Astrocyte (in vitro differentiated cells and primary cell): ENCODE data around the gene CCDC90B. TPM values are rescaled to one million over a fixed set of nuclear protein-coding genes. Genes with fewer than 3 reads are reported as not detected.
"Not testable (repeated sequence)": the region's sequence is repeated elsewhere in the genome, so short reads cannot be mapped to it uniquely, and the experiment has no call there.

Experiments used
- DNase-seq: peaks from one replicate; pipeline ENCODE4 v3.0.0-alpha.2; 2010; ENCODE audit warnings: low read depth
- FAIRE-seq: peaks from 2 replicates; lab custom pipeline; 2011; peaks lifted over from hg19 to GRCh38; lab: Jason Lieb, UNC
- H2AFZ ChIP-seq: 2 replicates; pipeline ENCODE4 v1.6.0; 2012; ENCODE audit warnings: low read depth, low read length, inconsistent platforms
- H3K27ac ChIP-seq: 2 replicates; pipeline ENCODE4 v1.5.1; 2011; ENCODE audit warnings: low read depth, low read length, inconsistent platforms
- H3K27me3 ChIP-seq: 2 replicates; pipeline ENCODE4 v1.6.0; 2011; ENCODE audit warnings: low read length, inconsistent platforms; ENCODE audit not compliant: insufficient read depth
- H3K36me3 ChIP-seq: 2 replicates; pipeline ENCODE4 v1.5.1; 2011; ENCODE audit warnings: low read length, inconsistent platforms; ENCODE audit not compliant: insufficient read depth
- H3K4me1 ChIP-seq: 2 replicates; pipeline ENCODE4 v1.5.1; 2011; ENCODE audit warnings: low read length, inconsistent platforms; ENCODE audit not compliant: insufficient read depth
- H3K4me2 ChIP-seq: 2 replicates; pipeline ENCODE4 v1.6.0; 2012; ENCODE audit warnings: low read length, inconsistent platforms
- H3K4me3 ChIP-seq: 2 replicates; pipeline ENCODE4 v1.5.1; 2011; ENCODE audit warnings: low read depth, mild to moderate bottlenecking, low read length, inconsistent platforms; ENCODE audit not compliant: insufficient read depth
- H3K79me2 ChIP-seq: 2 replicates; pipeline ENCODE4 v1.6.0; 2012; ENCODE audit warnings: mild to moderate bottlenecking, low read length, inconsistent platforms; ENCODE audit not compliant: insufficient read depth
- H3K9ac ChIP-seq: 2 replicates; pipeline ENCODE4 v1.6.0; 2012; ENCODE audit warnings: mild to moderate bottlenecking, low read length, inconsistent platforms
- H3K9me3 ChIP-seq: 2 replicates; pipeline ENCODE4 v1.5.1; 2012; ENCODE audit warnings: low read depth, mild to moderate bottlenecking, low read length, inconsistent platforms; ENCODE audit not compliant: insufficient read depth
- H4K20me1 ChIP-seq: 2 replicates; pipeline ENCODE4 v1.6.0; 2012; ENCODE audit warnings: low read length, inconsistent platforms; ENCODE audit not compliant: insufficient read depth
- H3K27ac Mint-ChIP-seq: one replicate; pipeline ENCODE4 v1.8.0; 2021; ENCODE audit warnings: mild to moderate bottlenecking, mixed read lengths; ENCODE audit not compliant: unreplicated experiment
- H3K27me3 Mint-ChIP-seq: one replicate; pipeline ENCODE4 v1.8.0; 2021; ENCODE audit warnings: low read depth, mixed read lengths; ENCODE audit not compliant: unreplicated experiment
- H3K36me3 Mint-ChIP-seq: one replicate; pipeline ENCODE4 v1.8.0; 2021; ENCODE audit warnings: low read depth, mixed read lengths; ENCODE audit not compliant: unreplicated experiment
- H3K4me1 Mint-ChIP-seq: one replicate; pipeline ENCODE4 v1.8.0; 2021; ENCODE audit warnings: low read depth, mixed read lengths; ENCODE audit not compliant: unreplicated experiment
- H3K4me3 Mint-ChIP-seq: one replicate; pipeline ENCODE4 v1.8.0; 2021; ENCODE audit warnings: mild to moderate bottlenecking, moderate library complexity, mixed read lengths; ENCODE audit not compliant: unreplicated experiment
- H3K9me3 Mint-ChIP-seq: one replicate; pipeline ENCODE4 v1.8.0; 2021; ENCODE audit warnings: mild to moderate bottlenecking, mixed read lengths; ENCODE audit not compliant: unreplicated experiment
- EZH2 ChIP-seq: IDR thresholded peaks from 2 replicates; pipeline ENCODE4 v1.6.1; 2012; ENCODE audit warnings: mild to moderate bottlenecking, low read length, inconsistent platforms; ENCODE audit not compliant: insufficient read depth
- total RNA-seq: library from RNA; stranded (reverse); gene quantifications from 2 replicates; pipeline ENCODE4 v1.2.1, GENCODE V29; 2021
- TF ChIP-seq, protein P1 (sequence below): IDR thresholded peaks from 2 replicates; pipeline ENCODE4 v1.5.1; 2011; ENCODE audit warnings: low read depth, mild to moderate bottlenecking, inconsistent platforms, low read length, moderate library complexity; ENCODE audit not compliant: insufficient read depth

CCDC90B gene
- total RNA-seq, 1 donor from 2014 or later = 67.5 TPM

DNA sequence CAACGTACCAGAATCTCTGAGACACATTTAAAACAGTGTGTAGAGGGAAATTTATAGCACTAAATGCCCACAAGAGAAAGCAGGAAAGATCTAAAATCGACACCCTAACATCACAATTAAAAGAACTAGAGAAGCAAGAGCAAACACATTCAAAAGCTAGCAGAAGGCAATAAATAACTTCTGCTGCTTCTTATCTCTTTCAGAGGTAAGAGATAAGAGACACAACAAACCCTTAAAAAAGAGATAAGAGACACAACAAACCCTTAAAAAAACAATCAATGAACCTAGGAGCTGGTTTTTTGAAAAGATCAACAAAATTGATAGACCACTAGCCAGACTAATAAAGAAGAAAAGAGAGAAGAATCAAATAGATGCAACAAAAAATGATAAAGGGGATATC lies 17.1 kb downstream of the CCDC90B start:
- H3K27me3 ChIP-seq, H3K27ac ChIP-seq, H3K27ac Mint-ChIP-seq, FAIRE-seq, H4K20me1 ChIP-seq, H3K27me3 Mint-ChIP-seq, H3K9me3 ChIP-seq, H3K9ac ChIP-seq, H3K4me1 ChIP-seq, H2AFZ ChIP-seq, H3K4me3 Mint-ChIP-seq, H3K79me2 ChIP-seq, DNase-seq, H3K4me2 ChIP-seq, H3K4me3 ChIP-seq: not testable (repeated sequence)
- H3K36me3 ChIP-seq = peaks cover 11% of the 10 kb centered on the region
- Mint-ChIP-seq H3K4me1 (peaks cover 36% of the 10 kb centered on the region), H3K9me3 (peaks cover 14% of the 10 kb centered on the region), H3K36me3 (peaks cover 31% of the 10 kb centered on the region)

DNA sequence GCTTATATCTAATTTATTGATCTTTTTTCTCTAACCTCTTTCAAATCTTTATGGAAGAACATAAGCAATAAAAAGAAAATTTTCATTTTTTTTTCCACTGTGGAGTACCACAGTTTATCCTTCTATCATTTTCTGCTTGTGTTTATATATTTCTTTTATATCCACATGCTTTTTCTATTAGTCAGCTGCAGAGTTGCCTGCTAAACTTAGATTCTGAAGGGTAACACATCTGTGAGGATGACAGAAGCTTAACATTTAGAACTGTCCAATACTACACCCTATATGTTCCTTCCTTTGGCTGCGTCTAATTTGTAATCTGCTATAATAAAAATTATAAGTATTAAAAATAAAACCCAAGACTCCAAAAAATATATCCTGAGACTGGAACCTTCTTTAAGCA lies 20.8 kb downstream of the CCDC90B start:
- Mint-ChIP-seq H3K27me3 (no peaks in the 10 kb centered on the region), H3K9me3 (peaks cover 5% of the 10 kb centered on the region), H3K27ac (no peak overlapping the region), H3K36me3 (peaks cover 27% of the 10 kb centered on the region), H3K4me3 (no peak overlapping the region), H3K4me1 (peaks cover 18% of the 10 kb centered on the region)
- no peak overlapping the region for H3K4me3 ChIP-seq
- H4K20me1 ChIP-seq = no peaks in the 10 kb centered on the region
- no peak for DNase-seq
- TF ChIP-seq EZH2 = no peak
- TF ChIP-seq, protein P1, sequence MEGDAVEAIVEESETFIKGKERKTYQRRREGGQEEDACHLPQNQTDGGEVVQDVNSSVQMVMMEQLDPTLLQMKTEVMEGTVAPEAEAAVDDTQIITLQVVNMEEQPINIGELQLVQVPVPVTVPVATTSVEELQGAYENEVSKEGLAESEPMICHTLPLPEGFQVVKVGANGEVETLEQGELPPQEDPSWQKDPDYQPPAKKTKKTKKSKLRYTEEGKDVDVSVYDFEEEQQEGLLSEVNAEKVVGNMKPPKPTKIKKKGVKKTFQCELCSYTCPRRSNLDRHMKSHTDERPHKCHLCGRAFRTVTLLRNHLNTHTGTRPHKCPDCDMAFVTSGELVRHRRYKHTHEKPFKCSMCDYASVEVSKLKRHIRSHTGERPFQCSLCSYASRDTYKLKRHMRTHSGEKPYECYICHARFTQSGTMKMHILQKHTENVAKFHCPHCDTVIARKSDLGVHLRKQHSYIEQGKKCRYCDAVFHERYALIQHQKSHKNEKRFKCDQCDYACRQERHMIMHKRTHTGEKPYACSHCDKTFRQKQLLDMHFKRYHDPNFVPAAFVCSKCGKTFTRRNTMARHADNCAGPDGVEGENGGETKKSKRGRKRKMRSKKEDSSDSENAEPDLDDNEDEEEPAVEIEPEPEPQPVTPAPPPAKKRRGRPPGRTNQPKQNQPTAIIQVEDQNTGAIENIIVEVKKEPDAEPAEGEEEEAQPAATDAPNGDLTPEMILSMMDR = no peak
- no peaks in the 10 kb centered on the region for H3K79me2 ChIP-seq
- H3K9ac ChIP-seq = no peak overlapping the region
- no peak for FAIRE-seq
- no peak overlapping the region for H2AFZ ChIP-seq
- H3K27ac ChIP-seq = no peak overlapping the region
- H3K4me2 ChIP-seq = no peak overlapping the region
- peaks cover 30% of the 10 kb centered on the region for H3K36me3 ChIP-seq
- no peaks in the 10 kb centered on the region for H3K9me3 ChIP-seq
- H3K27me3 ChIP-seq = no peaks in the 10 kb centered on the region
- no peaks in the 10 kb centered on the region for H3K4me1 ChIP-seq

- Histone ChIP-seq H3K4me3 (no peak overlapping the region), H3K4me1 (peaks cover 10% of the 10 kb centered on the region), H2AFZ (no peak overlapping the region), H3K9me3 (no peaks in the 10 kb centered on the region), H3K36me3 (peaks cover 36% of the 10 kb centered on the region), H3K4me2 (no peak overlapping the region), H3K9ac (no peak overlapping the region), H4K20me1 (no peaks in the 10 kb centered on the region), H3K27me3 (no peaks in the 10 kb centered on the region), H3K27ac (no peak overlapping the region), H3K79me2 (no peaks in the 10 kb centered on the region)
- no peak for FAIRE-seq
- peaks cover 23% of the 10 kb centered on the region for H3K4me1 Mint-ChIP-seq
- no peak for DNase-seq
- TF ChIP-seq, protein P1 = no peak
- no peak for TF ChIP-seq EZH2
- no peaks in the 10 kb centered on the region for H3K9me3 Mint-ChIP-seq
- H3K4me3 Mint-ChIP-seq = no peak overlapping the region
- peaks cover 7% of the 10 kb centered on the region for H3K36me3 Mint-ChIP-seq
- no peaks in the 10 kb centered on the region for H3K27me3 Mint-ChIP-seq
- H3K27ac Mint-ChIP-seq = no peak overlapping the region
Observed at GRCh38 chr11:83259559-83259958, 26.6 kb downstream of the CCDC90B start.
